Urinary bladder (tissue), 4 donors: Measurements from ENCODE around the gene CDKL1. TPM values are rescaled to one million over a fixed set of nuclear protein-coding genes. Genes with fewer than 3 reads are reported as not detected.
"Not testable (repeated sequence)": the region's sequence is repeated elsewhere in the genome, so short reads cannot be mapped to it uniquely, and the experiment has no call there.

Experiments used
- DNase-seq: peaks from one replicate; pipeline ENCODE4 v3.0.0-alpha.2; 2015; ENCODE audit errors: extremely low spot score
- H3K27ac ChIP-seq: one replicate; pipeline ENCODE4 v1.5.1; 2013; ENCODE audit warnings: low read depth, mild to moderate bottlenecking, moderate library complexity
- H3K36me3 ChIP-seq: one replicate; pipeline ENCODE4 v1.6.1; 2013; ENCODE audit warnings: mild to moderate bottlenecking, moderate library complexity; ENCODE audit not compliant: insufficient read depth
- H3K4me1 ChIP-seq: one replicate; pipeline ENCODE4 v1.6.1; 2013; ENCODE audit warnings: mild to moderate bottlenecking, moderate library complexity; ENCODE audit not compliant: insufficient read depth
- H3K4me3 ChIP-seq: one replicate; pipeline ENCODE4 v1.5.1; 2013; ENCODE audit warnings: low read depth, low read length
- WGBS: extraction: QIAGEN DNeasy Blood & Tissue Kit; methylation state at CpG from one replicate; pipeline ENCODE4 v1.1.7; 2013; 5-methylcytosine and 5-hydroxymethylcytosine counted together
- polyA plus RNA-seq: library from polyadenylated mRNA; stranded (reverse); fragments of 200-250 nt; gene quantifications from one replicate; pipeline ENCODE4 v1.2.3, GENCODE V29; 2013
- total RNA-seq: library from RNA; depleted of rRNA; stranded (reverse); fragments of >200 nt; gene quantifications from one replicate; pipeline ENCODE4 v1.2.3, GENCODE V29; 2014
- donor health status: healthy with polysubstance abuse.
- donor health status: healthy.

CDKL1 gene
- total and polyA plus RNA-seq, 2 donors = 13.4 to 30.7 TPM

GRCh38 chr14:50319721-50320120, 77.0 kb downstream of the CDKL1 start:
- Histone ChIP-seq H3K36me3 (no peaks in the 10 kb centered on the region), H3K27ac (no peak overlapping the region), H3K4me1 (no peaks in the 10 kb centered on the region), H3K4me3 (no peak overlapping the region)
- DNase-seq = no peak
- WGBS = 91% methylated on average over 2 of the region's 2 CpGs

DNA sequence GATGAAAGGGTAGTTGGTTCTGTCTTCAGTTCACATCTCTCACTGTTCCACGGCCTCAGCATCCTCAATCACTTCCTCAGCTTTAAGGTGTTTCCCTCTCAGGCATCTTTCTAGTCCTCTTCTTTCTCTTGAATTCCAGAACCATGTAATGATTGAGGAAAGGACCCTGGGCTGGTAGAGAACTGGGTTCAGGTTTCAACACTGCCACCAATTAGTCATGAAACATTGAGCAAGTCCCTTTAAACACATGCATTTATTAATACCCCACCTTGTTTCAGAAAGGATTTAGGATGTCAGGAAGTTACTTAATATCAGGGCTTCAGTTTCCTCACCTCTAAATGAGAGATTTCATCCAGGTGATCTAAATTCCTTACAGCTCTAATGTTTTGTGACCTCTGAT, 77.4 kb downstream of the CDKL1 start:
- H3K4me1 ChIP-seq = no peaks in the 10 kb centered on the region
- H3K36me3 ChIP-seq = no peaks in the 10 kb centered on the region
- H3K4me3 ChIP-seq = no peak overlapping the region
- no peak for DNase-seq
- H3K27ac ChIP-seq = no peak overlapping the region
- WGBS = 84% methylated on average over 1 of the region's 1 CpG

DNA sequence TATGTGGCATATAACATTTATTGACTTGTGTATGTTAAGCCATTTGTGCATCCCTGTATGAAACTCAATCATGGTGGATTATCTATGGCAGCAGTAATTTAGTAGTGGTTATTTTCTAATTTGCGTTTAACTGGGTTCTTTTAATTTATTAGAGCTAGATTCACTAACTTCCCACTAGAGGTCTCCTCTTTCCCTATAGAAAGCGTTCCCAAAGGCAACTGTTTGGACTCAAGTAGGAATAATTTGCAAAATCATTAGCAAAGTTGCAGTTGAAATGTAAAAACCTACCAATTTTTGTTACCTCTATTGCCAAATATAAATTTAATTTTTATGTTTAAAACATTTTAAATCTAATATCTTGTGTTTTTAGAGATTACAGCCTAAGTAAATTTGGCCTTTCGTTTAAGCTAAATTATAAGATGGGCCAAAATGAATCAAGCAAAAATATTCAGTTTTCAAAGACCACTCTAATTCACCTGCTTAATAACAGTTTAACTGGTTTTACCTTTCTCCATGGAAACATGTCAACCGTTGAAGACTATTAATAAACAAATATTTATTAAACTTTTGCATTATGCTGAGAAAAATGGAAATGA, 78.6 kb downstream of the CDKL1 start:
- Histone ChIP-seq H3K4me3 (no peak overlapping the region), H3K27ac (no peak overlapping the region), H3K4me1 (no peaks in the 10 kb centered on the region), H3K36me3 (no peaks in the 10 kb centered on the region)
- DNase-seq = no peak
- WGBS = 47% methylated on average over 4 of the region's 4 CpGs

DNA sequence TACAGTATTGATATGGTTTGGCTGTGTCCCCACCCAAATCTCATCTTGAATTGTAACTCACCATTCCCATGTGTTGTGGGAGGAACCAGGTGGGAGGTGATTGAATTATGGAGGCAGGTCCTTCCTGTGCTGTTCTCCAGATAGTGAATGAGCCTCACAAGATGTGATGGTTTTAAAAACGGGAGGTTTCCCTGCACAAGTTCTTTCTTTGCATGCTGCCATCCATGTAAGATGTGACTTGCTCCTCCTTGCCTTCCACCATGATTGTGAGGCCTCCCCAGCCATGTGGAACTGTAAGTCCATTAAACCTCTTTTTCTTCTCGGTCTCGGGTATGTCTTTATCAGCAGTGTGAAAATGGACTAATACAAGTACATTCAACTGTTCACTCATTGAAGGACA, 82.6 kb downstream of the CDKL1 start:
- H3K4me1 ChIP-seq, H3K36me3 ChIP-seq, H3K27ac ChIP-seq, H3K4me3 ChIP-seq, DNase-seq: not testable (repeated sequence)
- 93% methylated on average over 3 of the region's 3 CpGs for WGBS

GRCh38 chr14:50312734-50313054, 84.0 kb downstream of the CDKL1 start:
- 2% methylated on average over 18 of the region's 18 CpGs for WGBS
- H3K4me1 ChIP-seq = no peaks in the 10 kb centered on the region
- H3K27ac ChIP-seq = no peak overlapping the region
- peak; percentile 20 for DNase-seq
- H3K4me3 ChIP-seq = peak overlapping the region; percentile 71
- H3K36me3 ChIP-seq = no peaks in the 10 kb centered on the region

- no peaks in the 10 kb centered on the region for H3K4me1 ChIP-seq
- DNase-seq = peak; percentile 86
- WGBS = under 1% methylated on average over 83 of the region's 83 CpGs
- peak within 1 kb of the TSS; percentile 71 for H3K4me3 ChIP-seq
- H3K36me3 ChIP-seq = no peaks in the 10 kb centered on the region
- H3K27ac ChIP-seq = peak within 1 kb of the TSS; percentile 93
Observed at GRCh38 chr14:50311972-50312733, 84.5 kb downstream of the CDKL1 start, which contains the start of the genes DMAC2L and L2HGDH. Gene DMAC2L (plus strand): TSS chr14:50312324. CDS start chr14:50321488, 9,164 bp downstream. Gene L2HGDH (minus strand): TSS chr14:50312229. CDS start chr14:50312150, 79 bp downstream.

- Histone ChIP-seq H3K36me3 (no peaks in the 10 kb centered on the region), H3K4me3 (peak overlapping the region; percentile 71), H3K27ac (peak overlapping the region; percentile 49), H3K4me1 (no peaks in the 10 kb centered on the region)
- 3% methylated on average over 18 of the region's 18 CpGs for WGBS
- DNase-seq = no peak
Observed at GRCh38 chr14:50311337-50311971, 85.2 kb downstream of the CDKL1 start.

GRCh38 chr14:50310445-50310844, 86.2 kb downstream of the CDKL1 start:
- 92% methylated on average over 4 of the region's 4 CpGs for WGBS
- no peak for DNase-seq
- H3K4me1 ChIP-seq = no peaks in the 10 kb centered on the region
- no peaks in the 10 kb centered on the region for H3K36me3 ChIP-seq
- no peak overlapping the region for H3K4me3 ChIP-seq
- no peak overlapping the region for H3K27ac ChIP-seq

- no peak for DNase-seq
- no peak overlapping the region for H3K4me3 ChIP-seq
- H3K36me3 ChIP-seq = no peaks in the 10 kb centered on the region
- WGBS = 89% methylated on average over 4 of the region's 4 CpGs
- no peak overlapping the region for H3K27ac ChIP-seq
- no peaks in the 10 kb centered on the region for H3K4me1 ChIP-seq
Observed at GRCh38 chr14:50308363-50308915, 88.2 kb downstream of the CDKL1 start.

DNA sequence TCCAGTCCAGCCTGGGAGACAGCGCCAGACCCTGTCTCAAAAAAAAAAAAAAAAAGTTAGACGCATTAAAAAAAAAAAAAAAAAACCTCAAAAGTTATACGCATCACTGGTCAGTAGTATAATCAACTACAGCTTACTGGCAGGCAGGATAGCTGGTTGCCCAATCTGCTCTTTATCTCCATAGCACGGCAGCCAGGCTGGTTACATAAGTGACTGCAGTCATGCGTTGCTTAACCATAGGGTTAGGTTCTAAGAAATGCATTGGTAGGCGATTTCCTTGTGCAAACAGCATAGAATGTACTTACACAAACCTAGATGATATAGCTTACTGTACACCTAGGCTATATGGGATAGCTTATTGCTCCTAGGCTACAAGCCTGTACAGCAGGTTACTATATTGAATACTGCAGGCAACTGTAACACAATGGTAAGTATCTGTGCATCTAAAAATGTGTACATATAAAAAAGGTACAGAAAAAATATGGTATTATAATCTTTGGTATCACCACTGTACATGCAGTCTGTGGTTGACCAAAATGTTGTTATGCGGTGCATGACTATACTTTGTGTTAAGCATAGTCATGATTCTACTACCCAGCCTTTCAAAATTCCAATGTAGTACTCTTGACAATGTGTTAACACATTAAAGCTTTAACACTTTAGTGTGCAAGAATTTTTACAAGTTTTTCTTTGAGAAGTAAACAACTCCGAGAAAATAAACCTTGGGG, 92.8 kb downstream of the CDKL1 start:
- no peak overlapping the region for H3K4me3 ChIP-seq
- no peaks in the 10 kb centered on the region for H3K36me3 ChIP-seq
- DNase-seq = no peak
- H3K4me1 ChIP-seq = no peaks in the 10 kb centered on the region
- no peak overlapping the region for H3K27ac ChIP-seq
- 94% methylated on average over 8 of the region's 8 CpGs for WGBS

DNA sequence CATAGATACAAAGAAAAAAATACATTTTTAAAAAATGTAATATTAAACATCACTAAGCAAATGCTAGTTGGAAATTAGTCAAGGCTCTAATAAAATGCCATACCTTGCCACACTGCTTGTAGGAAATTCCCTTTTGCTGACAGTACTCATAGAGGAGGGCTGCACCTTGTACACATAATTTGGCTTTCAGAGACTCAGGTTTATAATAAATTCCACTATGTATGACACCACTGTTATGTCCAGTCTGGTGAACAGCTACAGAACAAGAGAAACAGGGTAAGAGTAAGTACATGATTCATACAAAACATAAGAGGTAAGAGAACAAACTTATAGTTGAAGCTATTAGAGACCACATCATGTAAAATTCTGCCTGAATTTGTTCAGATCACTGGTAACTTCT, 94.8 kb downstream of the CDKL1 start:
- H3K4me1 ChIP-seq = no peaks in the 10 kb centered on the region
- no peak for DNase-seq
- no peaks in the 10 kb centered on the region for H3K36me3 ChIP-seq
- H3K27ac ChIP-seq = no peak overlapping the region
- no peak overlapping the region for H3K4me3 ChIP-seq

DNA sequence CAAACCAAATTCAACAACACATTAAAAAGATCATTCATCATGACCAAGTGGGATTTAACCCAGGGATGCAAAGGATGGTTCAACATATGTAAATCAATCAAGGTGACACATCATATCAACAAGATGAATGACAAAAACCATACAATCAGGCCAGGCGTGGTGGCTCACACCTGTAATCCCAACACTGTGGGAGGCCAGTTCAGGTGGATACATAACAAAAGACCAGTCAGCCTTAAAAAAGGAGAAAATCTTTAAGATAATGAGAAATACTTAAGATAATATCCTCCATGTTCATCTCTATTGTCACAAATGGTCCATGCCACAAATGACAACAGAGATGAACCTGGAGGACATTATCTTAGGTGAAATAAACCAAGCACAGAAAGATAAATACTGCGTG, 97.1 kb downstream of the CDKL1 start:
- H3K27ac ChIP-seq = no peak overlapping the region
- 96% methylated on average over 2 of the region's 2 CpGs for WGBS
- no peaks in the 10 kb centered on the region for H3K36me3 ChIP-seq
- no peak for DNase-seq
- H3K4me3 ChIP-seq = no peak overlapping the region
- no peaks in the 10 kb centered on the region for H3K4me1 ChIP-seq

- 96% methylated on average over 5 of the region's 5 CpGs for WGBS
- no peak overlapping the region for H3K4me3 ChIP-seq
- H3K27ac ChIP-seq = no peak overlapping the region
- H3K36me3 ChIP-seq = no peaks in the 10 kb centered on the region
- DNase-seq = no peak
- H3K4me1 ChIP-seq = no peaks in the 10 kb centered on the region
Observed at GRCh38 chr14:50290306-50290705, 106.4 kb downstream of the CDKL1 start.
